ENCODE measurements around the gene TSC22D2. TPM values are rescaled to one million over a fixed set of nuclear protein-coding genes. Genes with fewer than 3 reads are reported as not detected.

The TSC22D2 gene
- total RNA-seq, 1 donor from 2014 or later: 116 TPM

- H3K4me1 Mint-ChIP-seq (ENCODE audit: low read depth, unreplicated experiment): peaks cover 14% of the 10 kb centered on the region
- no peak overlapping the region for H2AFZ ChIP-seq (ENCODE audit: low read depth, low read length)
- no peak for FAIRE-seq
Measured at GRCh38 chr3:150461399-150461798, 53.3 kb downstream of the TSC22D2 start.

GRCh38 chr3:150462108-150462507, 54.0 kb downstream of the TSC22D2 start:
- DNase-seq (ENCODE audit: low read depth) (no peak), FAIRE-seq (peak; percentile 29)
- no peak overlapping the region for H3K9ac ChIP-seq (ENCODE audit: low read length)
- Mint-ChIP-seq H3K4me1 (ENCODE audit: low read depth, unreplicated experiment) (peaks cover 19% of the 10 kb centered on the region), H3K27me3 (ENCODE audit: low read depth, unreplicated experiment) (no peaks in the 10 kb centered on the region), H3K9me3 (ENCODE audit: unreplicated experiment) (no peaks in the 10 kb centered on the region), H3K27ac (ENCODE audit: unreplicated experiment) (no peak overlapping the region), H3K36me3 (ENCODE audit: low read depth, unreplicated experiment) (peaks cover 5% of the 10 kb centered on the region), H3K4me3 (ENCODE audit: unreplicated experiment) (no peak overlapping the region)
- H3K79me2 ChIP-seq (ENCODE audit: insufficient read depth, low read length): peaks cover 29% of the 10 kb centered on the region
- no peak overlapping the region for H3K27ac ChIP-seq (ENCODE audit: low read depth, low read length)
- no peak overlapping the region for H3K4me2 ChIP-seq (ENCODE audit: low read length)
- peaks cover 30% of the 10 kb centered on the region for H3K36me3 ChIP-seq (ENCODE audit: insufficient read depth, low read length)
- no peaks in the 10 kb centered on the region for H3K27me3 ChIP-seq (ENCODE audit: insufficient read depth, low read length)
- no peak overlapping the region for H2AFZ ChIP-seq (ENCODE audit: low read depth, low read length)
- H3K9me3 ChIP-seq (ENCODE audit: insufficient read depth, low read depth, low read length): no peaks in the 10 kb centered on the region
- H3K4me1 ChIP-seq (ENCODE audit: insufficient read depth, low read length): peaks cover 3% of the 10 kb centered on the region
- TF ChIP-seq EZH2 (IDR thresholded peaks at IDR 0.05; ENCODE audit: insufficient read depth, low read length): no peak
- no peak for TF ChIP-seq CTCF (IDR thresholded peaks at IDR 0.05; ENCODE audit: insufficient read depth, low read depth, low read length)
- H4K20me1 ChIP-seq (ENCODE audit: insufficient read depth, low read length): peaks cover 14% of the 10 kb centered on the region
- no peak overlapping the region for H3K4me3 ChIP-seq (ENCODE audit: insufficient read depth, low read depth, low read length)

More at GRCh38 chr3:150461399-150461798, 53.3 kb downstream of the TSC22D2 start:
- no peak overlapping the region for H3K27ac ChIP-seq (ENCODE audit: low read depth, low read length)
- no peak for DNase-seq (ENCODE audit: low read depth)
- no peaks in the 10 kb centered on the region for H3K27me3 ChIP-seq (ENCODE audit: insufficient read depth, low read length)
- Mint-ChIP-seq H3K36me3 (ENCODE audit: low read depth, unreplicated experiment) (peaks cover 5% of the 10 kb centered on the region), H3K4me3 (ENCODE audit: unreplicated experiment) (no peak overlapping the region), H3K27me3 (ENCODE audit: low read depth, unreplicated experiment) (no peaks in the 10 kb centered on the region), H3K9me3 (ENCODE audit: unreplicated experiment) (no peaks in the 10 kb centered on the region), H3K27ac (ENCODE audit: unreplicated experiment) (peak overlapping the region; percentile 19)
- no peak overlapping the region for H3K9ac ChIP-seq (ENCODE audit: low read length)
- H3K36me3 ChIP-seq (ENCODE audit: insufficient read depth, low read length): peaks cover 31% of the 10 kb centered on the region
- peaks cover 15% of the 10 kb centered on the region for H4K20me1 ChIP-seq (ENCODE audit: insufficient read depth, low read length)
- no peaks in the 10 kb centered on the region for H3K4me1 ChIP-seq (ENCODE audit: insufficient read depth, low read length)
- peaks cover 36% of the 10 kb centered on the region for H3K79me2 ChIP-seq (ENCODE audit: insufficient read depth, low read length)
- no peaks in the 10 kb centered on the region for H3K9me3 ChIP-seq (ENCODE audit: insufficient read depth, low read depth, low read length)
- TF ChIP-seq EZH2 (IDR thresholded peaks at IDR 0.05; ENCODE audit: insufficient read depth, low read length) (no peak), CTCF (IDR thresholded peaks at IDR 0.05; ENCODE audit: insufficient read depth, low read depth, low read length) (no peak)
- no peak overlapping the region for H3K4me2 ChIP-seq (ENCODE audit: low read length)
- no peak overlapping the region for H3K4me3 ChIP-seq (ENCODE audit: insufficient read depth, low read depth, low read length)

- no peak overlapping the region for H3K27ac Mint-ChIP-seq (ENCODE audit: unreplicated experiment)
Measured at GRCh38 chr3:150464684-150465083, 56.6 kb downstream of the TSC22D2 start.

More at GRCh38 chr3:150464684-150465083, 56.6 kb downstream of the TSC22D2 start:
- Mint-ChIP-seq H3K36me3 (ENCODE audit: low read depth, unreplicated experiment) (no peaks in the 10 kb centered on the region), H3K9me3 (ENCODE audit: unreplicated experiment) (no peaks in the 10 kb centered on the region), H3K4me3 (ENCODE audit: unreplicated experiment) (no peak overlapping the region), H3K27me3 (ENCODE audit: low read depth, unreplicated experiment) (no peaks in the 10 kb centered on the region), H3K4me1 (ENCODE audit: low read depth, unreplicated experiment) (peaks cover 43% of the 10 kb centered on the region)
- TF ChIP-seq EZH2 (IDR thresholded peaks at IDR 0.05; ENCODE audit: insufficient read depth, low read length): no peak
- no peak for TF ChIP-seq CTCF (IDR thresholded peaks at IDR 0.05; ENCODE audit: insufficient read depth, low read depth, low read length)
- no peak overlapping the region for H3K4me2 ChIP-seq (ENCODE audit: low read length)
- H4K20me1 ChIP-seq (ENCODE audit: insufficient read depth, low read length): peaks cover 3% of the 10 kb centered on the region
- FAIRE-seq: no peak
- peaks cover 11% of the 10 kb centered on the region for H3K79me2 ChIP-seq (ENCODE audit: insufficient read depth, low read length)
- H3K27ac ChIP-seq (ENCODE audit: low read depth, low read length): no peak overlapping the region
- no peak overlapping the region for H3K9ac ChIP-seq (ENCODE audit: low read length)
- no peak for DNase-seq (ENCODE audit: low read depth)
- H3K9me3 ChIP-seq (ENCODE audit: insufficient read depth, low read depth, low read length): no peaks in the 10 kb centered on the region
- H2AFZ ChIP-seq (ENCODE audit: low read depth, low read length): no peak overlapping the region
- H3K36me3 ChIP-seq (ENCODE audit: insufficient read depth, low read length): peaks cover 8% of the 10 kb centered on the region
- H3K4me3 ChIP-seq (ENCODE audit: insufficient read depth, low read depth, low read length): no peak overlapping the region
- no peaks in the 10 kb centered on the region for H3K27me3 ChIP-seq (ENCODE audit: insufficient read depth, low read length)
- peaks cover 20% of the 10 kb centered on the region for H3K4me1 ChIP-seq (ENCODE audit: insufficient read depth, low read length)
